Heart right ventricle (tissue), 16 donors: ENCODE measurements around the gene ZFAND2B. TPM values are rescaled to one million over a fixed set of nuclear protein-coding genes. Genes with fewer than 3 reads are reported as not detected.

Experiments used
- ATAC-seq, 8 donors: fragments of 200-7000 bp; cut with Tn5 transposase; one replicate each; pipeline ENCODE4 v1.9.1; 2020; ENCODE audit warnings: mild to moderate bottlenecking in 8 of 8, moderate library complexity in 8 of 8, moderate number of reproducible peaks in 1 of 8
- DNase-seq, 2 donors: peaks; one replicate each; pipeline ENCODE4 v3.0.0-alpha.2; 2020
- H3K27ac ChIP-seq, 10 donors: fragments of 200-600 bp; sonication (generic) in 2 of 10; one replicate each; pipeline versions ENCODE4 v1.5.0 to v1.8.0; 2020 to 2022; ENCODE audit warnings: mild to moderate bottlenecking in 3 of 10
- H3K27me3 ChIP-seq, 7 donors: fragments of 200-600 bp; one replicate each; pipeline ENCODE4 v1.8.0; 2021 to 2022; ENCODE audit warnings: mild to moderate bottlenecking in 2 of 7
- H3K36me3 ChIP-seq, 9 donors: fragments of 200-600 bp; sonication (generic) in 1 of 9; one replicate each; pipeline versions ENCODE4 v1.5.0 to v1.8.0; 2020 to 2022; ENCODE audit warnings: mild to moderate bottlenecking in 2 of 9
- H3K4me1 ChIP-seq, 9 donors: fragments of 200-600 bp; sonication (generic) in 1 of 9; one replicate each; pipeline versions ENCODE4 v1.5.0 to v1.8.0; 2020 to 2022; ENCODE audit warnings: mild to moderate bottlenecking in 4 of 9
- H3K4me3 ChIP-seq, 10 donors: fragments of 200-600 bp; sonication (generic) in 2 of 10; one replicate each; pipeline versions ENCODE4 v1.5.0 to v1.8.0; 2020 to 2022; ENCODE audit warnings: mild to moderate bottlenecking in 7 of 10, moderate library complexity in 2 of 10
- H3K9me3 ChIP-seq, 11 donors: fragments of 200-600 bp in 10 of 11; sonication (generic) in 2 of 11; one replicate each; pipeline versions ENCODE4 v1.5.0 to v1.8.0; 2013 to 2022; ENCODE audit warnings: mild to moderate bottlenecking in 2 of 11, control low read depth in 1 of 11, moderate library complexity in 1 of 11
- CTCF ChIP-seq, 9 donors: fragments of 200-600 bp; sonication (generic) in 2 of 9; IDR thresholded peaks; one replicate each; pipeline versions ENCODE4 v1.5.0 to v1.8.0; 2021 to 2022; ENCODE audit warnings: antibody characterized with exemption in 9 of 9, mild to moderate bottlenecking in 5 of 9, moderate library complexity in 1 of 9
- WGBS, 2 donors: extraction: QIAGEN DNeasy Blood & Tissue Kit; methylation state at CpG; one replicate each; pipeline ENCODE4 v1.1.7; 2013; ENCODE audit warnings: inconsistent platforms in 1 of 2; 5-methylcytosine and 5-hydroxymethylcytosine counted together
- intact Hi-C, 10 donors: fragments of 100-400 bp; cut with DNase I; formaldehyde crosslinking; loops; one replicate each; pipeline versions ENCODE4 v1.11.1 to v1.14.2; 2022
- long read RNA-seq, 3 donors: library from polyadenylated mRNA; unstranded; transcript quantifications; one replicate each; pipeline ENCODE4 v2.0.0, GENCODE V29; 2020 to 2021
- polyA plus RNA-seq, 2 donors: library from polyadenylated mRNA; stranded (reverse); fragments of 200-250 nt; gene quantifications; one replicate each; pipeline ENCODE4 v1.2.3, GENCODE V29; 2013
- total RNA-seq, 10 donors: library from RNA; stranded (reverse); fragmentation: NEBNext Ultra II Directional in 3 of 10; extraction: Animal tissue kit (Norgen Biotek cat#: 25700) in 3 of 10; gene quantifications; one replicate each; pipeline versions ENCODE4 v1.2.1 to v1.2.4, GENCODE V29; 2021 to 2023
- donor health status: Arrhythmogenic right ventricular cardiomyopathy.
- donor health status: ischemic (EF 13 %, LVEDD 7.1; RV severe dilation, severe dysfunction).
- donor health status: healthy with polysubstance abuse.
- donor health status: DM: no; HTN: yes; CAD: no.
- donor health status: DM: no; HTN: no; CAD: no.
- donor health status: ischemic (EF 25% LVEDD 6.9; RV normal size, moderate dysfunction).
- donor health status: ischemic (EF 25% LVEDD 5.7; RV mildly dilated, moderate dysfunction).
- donor health status: healthy.
- donor health status: DM: yes; HTN: yes; CAD: no.
- donor health status: Ischemic cardiomyopathy.
- donor health status: ischemic (EF 35%, LVEDD 5.7; RV mildly dilated, moderate dysfunction).
- donor health status: nonischemic (EF 11% LVEDD 7.7; RV severe dilation, severe dysfunction).
- donor health status: DM: yes; HTN: yes; CAD: no.
- donor health status: PGD.
- donor health status: ischemic (EF 29% LVEDD 5.4; RV normal size, mild dysfunction).
- donor health status: nonischemic (EF 23%, LVEDD 6.1; RV moderate dilation, normal function).

The ZFAND2B gene
- 10 to 100 TPM; 11.5 to 19.2 (median 16.4) TPM for total RNA-seq
- polyA plus RNA-seq, result 10 to 100 TPM; 22.1 to 40.8 TPM
- long read RNA-seq, donor 1, transcript ZFAND2B-212 (10 exons, 1,199 nt), result major isoform, 8 of 28 reads
- long read RNA-seq, donor 1, transcript ZFAND2B-201 (9 exons, 1,314 nt), result major isoform, 8 of 28 reads
- long read RNA-seq, donor 1, partial matches to known transcripts, result 6 of 28 reads
- long read RNA-seq, donor 1, other reads (novel, unspliced or antisense), result 4 of 28 reads
- long read RNA-seq, donor 2, transcript ZFAND2B-201 (9 exons, 1,314 nt), result major isoform, 12 of 30 reads
- long read RNA-seq, donor 2, partial matches to known transcripts, result 5 of 30 reads
- long read RNA-seq, donor 2, other reads (novel, unspliced or antisense), result 3 of 30 reads
- long read RNA-seq, donor 3, transcript ZFAND2B-212 (10 exons, 1,199 nt), result major isoform, 7 of 19 reads
- long read RNA-seq, donor 3, partial matches to known transcripts, result 1 of 19 reads
- long read RNA-seq, donor 3, other reads (novel, unspliced or antisense), result 7 of 19 reads

GRCh38 chr2:219206328-219207133 is at the start of gene ZFAND2B:
TSS of gene ZFAND2B (plus strand) at chr2:219206782. CDS start at chr2:219206988, 206 bp downstream.
- DNase-seq, result peak; percentile 94 to 96
- H3K4me1 ChIP-seq, result peaks cover 8 to 30% (median 20%) of the 10 kb centered on the region in 9 donors
- peak within 1 kb of the TSS; percentile 80 to 99 (median 95) for H3K27ac ChIP-seq
- no peaks in the 10 kb centered on the region for H3K27me3 ChIP-seq
- peak within 1 kb of the TSS; percentile 33 to 82 (median 70) for H3K4me3 ChIP-seq
- ATAC-seq, result peak; percentile 97 to 99 (median 98)
- TF ChIP-seq CTCF (IDR thresholded peaks at IDR 0.05), result peak in 1 of 9 donors; percentile 7
- H3K36me3 ChIP-seq, result peaks cover 0 to 40% (median 17%) of the 10 kb centered on the region in 9 donors
- H3K9me3 ChIP-seq, result peaks cover 0 to 2% (median 0%) of the 10 kb centered on the region in 11 donors
- intact Hi-C loops, result loop anchor here in 7 of 10 donors (1.0 to 5.0 kb wide), 9 partner anchors 12 to 72 kb away; partner anchors contain the start of genes CNPPD1 (in 2 of the 7), NHEJ1 (in 2 of the 7), ABCB6 (in 1 of the 7) and DNAJB2 (in 1 of the 7)
- WGBS, 2 donors, result 0 to 1% methylated on average over 48 to 75 of the region's 76 CpGs

GRCh38 chr2:219157396-219157795 is 49.2 kb upstream of the ZFAND2B start:
- H3K4me3 ChIP-seq, result no peak overlapping the region
- peaks cover 0 to 19% (median 11%) of the 10 kb centered on the region in 9 donors for H3K4me1 ChIP-seq
- H3K9me3 ChIP-seq, result no peaks in the 10 kb centered on the region
- H3K27me3 ChIP-seq, result no peaks in the 10 kb centered on the region
- ATAC-seq (no peak), DNase-seq (no peak)
- peaks cover 0 to 52% (median 15%) of the 10 kb centered on the region in 9 donors for H3K36me3 ChIP-seq
- TF ChIP-seq CTCF (IDR thresholded peaks at IDR 0.05), result no peak
- intact Hi-C loops, result loop anchor here in 6 of 10 donors (2.0 to 10.0 kb wide), 6 partner anchors 99 to 303 kb away; partner anchors contain the start of genes WNT6 (in 2 of the 6) and CRYBA2 (in 1 of the 6)
- WGBS, 2 donors, result 91 to 92% methylated on average over 8 of the region's 8 CpGs
- no peak overlapping the region for H3K27ac ChIP-seq

GRCh38 chr2:219158025-219158424 is 48.6 kb upstream of the ZFAND2B start:
- H3K36me3 ChIP-seq, result peaks cover 0 to 45% (median 15%) of the 10 kb centered on the region in 9 donors
- DNase-seq (no peak), ATAC-seq (no peak)
- H3K4me3 ChIP-seq, result no peak overlapping the region
- WGBS, 2 donors, result 94 to 96% methylated on average over 4 of the region's 4 CpGs
- H3K27me3 ChIP-seq, result no peaks in the 10 kb centered on the region
- H3K4me1 ChIP-seq, result peaks cover 0 to 19% (median 11%) of the 10 kb centered on the region in 9 donors
- intact Hi-C loops, result loop anchor here in 6 of 10 donors (2.0 to 10.0 kb wide), 6 partner anchors 101 to 303 kb away; partner anchors contain the start of genes WNT6 (in 2 of the 6) and CRYBA2 (in 1 of the 6)
- no peak for TF ChIP-seq CTCF (IDR thresholded peaks at IDR 0.05)
- no peaks in the 10 kb centered on the region for H3K9me3 ChIP-seq
- no peak overlapping the region for H3K27ac ChIP-seq
